Skeletal muscle satellite cell (primary cell): Measurements from ENCODE around the gene CBX6.

Source experiments
- H3K27me3 ChIP-seq: 2 replicates; pipeline ENCODE4 v1.7.0; 2013; ENCODE audit warnings: low read length; ENCODE audit not compliant: control insufficient read depth, insufficient read depth
- H3K36me3 ChIP-seq: 2 replicates; pipeline ENCODE4 v1.7.0; 2013; ENCODE audit warnings: mild to moderate bottlenecking, control low read depth, low read length; ENCODE audit not compliant: insufficient read depth
- H3K4me1 ChIP-seq: 2 replicates; pipeline ENCODE4 v1.7.0; 2013; ENCODE audit warnings: low read length; ENCODE audit not compliant: control insufficient read depth, insufficient read depth
- H3K4me2 ChIP-seq: 2 replicates; pipeline ENCODE4 v1.7.0; 2013; ENCODE audit warnings: mild to moderate bottlenecking, low read length
- H3K4me3 ChIP-seq: 2 replicates; pipeline ENCODE4 v1.7.0; 2013; ENCODE audit warnings: low read length
- H3K9ac ChIP-seq: 2 replicates; pipeline ENCODE4 v1.7.0; 2013; ENCODE audit warnings: mild to moderate bottlenecking, low read depth, low read length, moderate library complexity
- H3K9me3 ChIP-seq: replicated peaks from 2 replicates; pipeline ENCODE4 v1.7.0; 2013; ENCODE audit warnings: mild to moderate bottlenecking, control low read depth, low read length

The CBX6 gene

DNA sequence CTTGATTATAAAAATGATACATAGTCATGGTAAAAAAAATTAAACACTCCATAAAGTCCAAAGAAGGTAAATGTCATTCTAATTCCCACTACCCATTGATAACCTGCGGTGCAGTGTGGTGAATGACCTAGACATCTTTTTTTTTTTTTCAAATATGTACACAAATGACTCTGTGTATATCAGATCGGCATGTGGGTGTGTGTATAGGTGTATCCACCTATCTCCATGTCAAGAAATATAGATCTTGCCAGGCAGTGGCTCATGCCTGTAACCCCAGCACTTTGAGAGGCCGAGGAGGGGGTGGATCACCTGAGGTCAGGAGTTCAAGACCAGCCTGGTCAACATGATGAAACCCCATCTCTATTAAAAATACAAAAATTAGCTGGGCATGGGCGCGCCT lies 18.4 kb upstream of the CBX6 start:
- Histone ChIP-seq H3K4me3 (no peak overlapping the region), H3K4me2 (no peak overlapping the region), H3K9ac (no peak overlapping the region), H3K27me3 (peaks cover 62% of the 10 kb centered on the region), H3K9me3 (peaks cover 4% of the 10 kb centered on the region), H3K36me3 (no peaks in the 10 kb centered on the region), H3K4me1 (no peaks in the 10 kb centered on the region)

DNA sequence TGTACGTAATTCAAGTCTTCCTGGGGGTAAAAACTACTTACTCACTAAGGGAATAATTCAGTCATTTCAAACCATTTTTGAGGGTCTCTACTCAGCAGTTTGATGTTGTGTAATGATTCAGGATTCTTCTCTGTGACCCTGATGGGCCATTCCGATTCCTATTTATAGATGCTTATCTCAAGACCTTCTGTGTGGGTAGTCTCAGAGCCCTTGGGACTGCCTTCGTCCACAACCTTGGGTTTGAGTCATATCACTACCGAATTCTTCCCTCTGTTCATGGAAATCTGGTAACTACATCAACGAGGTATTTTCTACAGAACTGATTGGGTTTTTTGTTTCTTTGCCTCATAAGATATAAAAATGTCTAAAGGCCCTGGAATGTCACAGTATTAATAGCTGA lies 14.3 kb upstream of the CBX6 start:
- Histone ChIP-seq H3K4me2 (no peak overlapping the region), H3K4me3 (no peak overlapping the region), H3K36me3 (no peaks in the 10 kb centered on the region), H3K27me3 (peaks cover 50% of the 10 kb centered on the region), H3K4me1 (peaks cover 14% of the 10 kb centered on the region), H3K9me3 (peaks cover 4% of the 10 kb centered on the region), H3K9ac (no peak overlapping the region)

DNA sequence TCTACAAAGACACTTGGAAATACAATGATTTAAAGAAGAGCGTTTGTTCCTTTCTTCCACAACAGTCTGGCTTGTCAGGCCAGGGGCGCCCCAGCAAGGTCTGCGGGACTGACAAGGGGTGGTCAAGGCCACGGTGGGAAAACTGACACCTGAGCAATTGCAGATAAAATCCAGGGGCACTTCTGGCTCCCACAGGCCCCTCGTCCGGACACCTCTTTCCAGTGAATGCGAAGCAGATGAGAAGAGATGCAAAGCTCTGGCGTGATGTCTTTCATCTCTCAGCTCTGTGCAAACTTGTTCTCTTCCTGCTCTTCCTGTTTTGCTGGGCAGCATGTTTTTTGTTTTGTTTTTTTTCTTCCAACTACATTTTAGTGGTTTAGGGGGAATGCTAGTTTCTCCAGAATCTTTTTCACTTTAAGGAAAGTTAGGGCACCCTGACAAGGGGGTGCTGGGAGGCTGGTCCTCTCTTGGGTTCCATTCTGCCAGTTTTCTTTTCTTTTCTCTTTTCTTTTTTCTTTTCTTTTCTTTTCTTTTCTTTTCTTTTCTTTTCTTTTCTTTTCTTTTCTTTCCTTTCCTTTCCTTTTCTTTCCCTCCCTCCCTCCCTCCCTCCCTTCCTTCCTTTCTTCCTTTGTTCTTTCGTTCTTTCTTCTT lies 11.1 kb upstream of the CBX6 start:
- Histone ChIP-seq H3K9me3 (peaks cover 4% of the 10 kb centered on the region), H3K36me3 (no peaks in the 10 kb centered on the region), H3K4me2 (no peak overlapping the region), H3K9ac (no peak overlapping the region), H3K27me3 (peaks cover 55% of the 10 kb centered on the region), H3K4me1 (peaks cover 17% of the 10 kb centered on the region), H3K4me3 (no peak overlapping the region)

DNA sequence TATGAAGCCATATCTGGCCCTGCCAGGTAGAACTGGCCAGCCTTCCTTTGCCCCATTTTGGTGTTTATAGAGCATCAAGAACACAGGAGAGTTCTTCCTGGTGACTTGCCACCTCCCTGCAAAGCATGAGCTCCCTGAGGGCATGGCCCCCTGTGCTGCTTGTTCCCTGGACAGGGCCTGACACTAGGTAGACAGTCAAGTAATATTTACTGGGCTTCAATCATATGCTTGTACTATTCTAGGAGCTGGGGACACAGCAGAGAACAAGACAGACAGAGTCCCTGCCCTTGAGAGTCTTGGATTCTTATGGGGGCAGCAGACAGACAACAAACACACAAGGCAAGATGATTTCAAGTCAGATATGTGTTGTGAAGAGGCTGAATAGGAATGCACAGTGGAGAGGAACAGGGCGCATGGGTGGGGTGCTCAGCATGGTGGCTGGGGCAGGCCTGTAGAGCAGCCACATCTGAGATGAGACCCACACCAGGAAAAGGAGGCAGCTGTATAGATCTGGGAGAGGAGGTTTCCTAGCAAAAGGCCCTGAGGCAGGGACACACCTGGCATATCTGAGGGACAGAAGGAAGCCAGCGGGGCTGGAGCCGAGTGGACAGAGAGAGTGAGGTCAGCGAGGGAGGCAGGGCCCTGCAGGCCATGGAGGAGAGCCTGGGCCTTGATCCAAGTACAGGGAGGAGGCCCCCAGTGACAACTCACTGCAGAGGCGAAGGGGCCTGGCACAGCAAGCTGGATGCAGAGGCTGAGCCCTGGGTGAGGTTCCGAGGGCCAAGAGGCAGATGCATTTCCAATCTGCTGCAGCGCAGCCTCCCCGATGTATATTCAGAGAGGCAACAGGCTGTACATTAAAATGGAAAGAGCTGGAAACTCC lies 10.2 kb upstream of the CBX6 start:
- Histone ChIP-seq H3K4me3 (no peak overlapping the region), H3K9ac (no peak overlapping the region), H3K27me3 (peaks cover 51% of the 10 kb centered on the region), H3K9me3 (no peaks in the 10 kb centered on the region), H3K4me1 (peaks cover 17% of the 10 kb centered on the region), H3K36me3 (no peaks in the 10 kb centered on the region), H3K4me2 (peak overlapping the region; percentile 17)

DNA sequence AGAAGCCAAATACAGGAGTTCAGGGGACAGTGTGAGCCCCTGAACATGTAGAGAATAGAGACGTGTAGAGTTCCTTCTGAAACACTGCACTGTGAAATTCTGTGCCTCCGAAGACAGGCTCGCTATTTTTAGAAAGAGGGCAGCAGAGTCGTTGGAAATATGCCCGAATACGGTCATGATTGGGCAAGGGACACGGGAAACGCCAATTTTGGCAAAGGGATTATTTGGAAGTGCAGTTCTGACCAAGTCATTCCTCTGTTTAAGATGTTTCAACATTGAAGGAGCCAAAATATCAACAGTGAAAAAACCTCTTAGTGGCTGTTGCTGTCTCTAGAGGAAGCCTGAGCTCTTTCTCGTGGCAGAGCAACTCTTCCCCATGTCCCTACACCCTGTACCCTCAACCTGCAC lies 9.5 kb upstream of the CBX6 start:
- no peak overlapping the region for H3K9ac ChIP-seq
- peak overlapping the region; percentile 17 for H3K4me2 ChIP-seq
- H3K4me3 ChIP-seq, result no peak overlapping the region
- peaks cover 17% of the 10 kb centered on the region for H3K4me1 ChIP-seq
- peaks cover 51% of the 10 kb centered on the region for H3K27me3 ChIP-seq
- H3K9me3 ChIP-seq, result no peaks in the 10 kb centered on the region
- H3K36me3 ChIP-seq, result no peaks in the 10 kb centered on the region

DNA sequence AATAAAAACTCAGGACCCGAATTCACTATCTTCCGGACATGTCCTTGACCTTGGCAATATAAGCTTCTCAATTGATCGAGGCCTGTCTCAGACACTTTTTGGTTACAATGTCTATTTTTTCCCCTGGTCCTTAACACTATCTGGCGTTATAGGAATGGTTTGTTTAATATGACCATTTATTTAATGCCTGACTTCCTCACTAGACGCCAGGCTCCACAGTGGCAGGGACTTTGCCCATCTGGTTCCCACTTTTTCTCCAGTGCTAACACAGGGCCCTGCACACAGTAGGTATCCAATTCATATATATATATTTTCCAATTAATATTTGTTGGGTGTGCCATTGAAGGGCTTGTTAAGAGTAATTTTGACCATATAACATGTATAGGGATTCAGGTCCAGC lies 7.9 kb upstream of the CBX6 start:
- Histone ChIP-seq H3K27me3 (peaks cover 56% of the 10 kb centered on the region), H3K4me2 (no peak overlapping the region), H3K36me3 (no peaks in the 10 kb centered on the region), H3K9me3 (no peaks in the 10 kb centered on the region), H3K9ac (no peak overlapping the region), H3K4me3 (no peak overlapping the region), H3K4me1 (peaks cover 17% of the 10 kb centered on the region)

DNA sequence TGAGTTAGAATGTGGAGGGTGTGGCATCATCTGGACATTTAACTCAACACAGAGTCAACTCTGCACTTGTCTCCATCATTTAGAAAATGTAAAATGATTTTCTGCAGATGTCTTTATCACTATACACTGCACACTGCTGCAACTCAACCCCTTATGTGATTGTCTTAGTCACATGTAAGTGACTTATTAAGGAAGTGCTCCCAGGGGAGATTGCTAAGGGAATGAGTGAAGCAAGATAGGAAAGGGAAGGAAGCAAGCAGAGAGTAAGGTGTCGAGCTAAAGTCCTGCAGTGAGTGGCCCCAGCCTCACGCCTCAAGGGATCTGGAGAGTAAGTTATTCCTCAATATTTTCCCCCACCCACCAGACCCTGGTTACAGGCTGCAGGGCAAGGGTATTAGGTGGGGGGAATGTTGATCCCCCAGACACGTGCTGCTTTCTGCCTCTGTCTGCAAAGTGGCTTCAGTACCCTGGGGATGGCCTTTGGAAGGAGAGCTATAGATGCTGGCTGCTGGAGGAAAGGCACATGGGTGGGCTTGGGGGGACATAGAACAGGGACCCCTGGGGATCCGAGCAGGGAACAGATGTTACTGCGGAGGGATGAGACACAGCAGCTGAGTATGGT lies 7.2 kb upstream of the CBX6 start:
- no peaks in the 10 kb centered on the region for H3K9me3 ChIP-seq
- peaks cover 57% of the 10 kb centered on the region for H3K27me3 ChIP-seq
- H3K4me3 ChIP-seq, result no peak overlapping the region
- H3K9ac ChIP-seq, result no peak overlapping the region
- H3K36me3 ChIP-seq, result no peaks in the 10 kb centered on the region
- no peak overlapping the region for H3K4me2 ChIP-seq
- peaks cover 17% of the 10 kb centered on the region for H3K4me1 ChIP-seq

DNA sequence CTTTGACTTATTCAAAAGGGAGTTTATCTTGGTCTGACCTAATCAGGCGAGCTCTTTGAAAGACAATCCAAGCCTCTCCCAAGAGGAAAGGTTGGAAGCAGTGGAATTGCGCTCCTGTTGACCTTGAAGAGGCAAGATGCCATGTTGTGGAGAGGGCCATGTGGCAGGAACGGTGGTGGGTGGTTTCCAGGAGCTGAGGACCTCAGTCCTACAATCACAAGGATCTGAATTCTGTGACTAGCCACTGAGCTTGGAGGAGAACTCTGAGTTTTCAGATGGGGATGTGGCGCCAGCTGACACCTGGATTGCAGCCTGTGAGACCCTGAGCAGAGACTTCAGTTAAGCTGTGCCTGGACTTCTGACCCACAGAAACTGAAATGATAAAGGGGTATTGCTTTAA lies 6.0 kb upstream of the CBX6 start:
- H3K36me3 ChIP-seq, result no peaks in the 10 kb centered on the region
- H3K4me2 ChIP-seq, result no peak overlapping the region
- peaks cover 17% of the 10 kb centered on the region for H3K4me1 ChIP-seq
- no peaks in the 10 kb centered on the region for H3K9me3 ChIP-seq
- no peak overlapping the region for H3K9ac ChIP-seq
- no peak overlapping the region for H3K4me3 ChIP-seq
- peaks cover 64% of the 10 kb centered on the region for H3K27me3 ChIP-seq

DNA sequence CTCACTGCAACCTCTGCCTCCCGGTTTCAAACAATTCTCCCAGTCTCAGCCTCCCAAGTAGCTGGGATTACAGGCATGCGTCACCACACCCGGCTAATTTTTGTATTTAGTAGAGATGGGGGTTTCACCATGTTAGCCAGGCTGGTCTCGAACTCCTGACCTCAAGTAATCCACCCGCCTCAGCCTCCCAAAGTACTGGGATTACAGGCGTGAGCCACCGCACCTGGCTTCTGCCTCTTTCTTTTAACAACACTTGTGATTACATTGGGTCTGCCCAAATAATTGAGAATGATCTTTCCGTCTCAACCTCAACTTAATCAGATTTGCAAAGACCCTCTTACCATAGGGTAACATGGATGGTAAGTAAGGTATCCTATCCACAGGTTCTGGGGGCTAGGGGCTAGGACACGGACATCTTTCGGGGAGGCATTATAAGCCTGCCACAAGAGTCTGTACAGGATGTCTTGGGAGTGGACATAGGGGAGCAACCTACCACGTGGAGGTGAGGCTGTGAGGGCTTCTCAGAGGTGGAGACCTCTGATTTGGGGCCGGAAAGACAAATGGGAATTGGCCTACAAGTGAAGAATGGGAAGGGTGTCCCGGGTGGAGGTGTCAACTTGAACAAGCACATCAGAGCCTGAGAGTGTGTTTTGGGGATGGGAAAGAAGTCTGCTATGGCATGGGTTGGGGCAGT lies 2.7 kb upstream of the CBX6 start:
- H3K4me2 ChIP-seq, result no peak overlapping the region
- peaks cover 4% of the 10 kb centered on the region for H3K36me3 ChIP-seq
- peaks cover 8% of the 10 kb centered on the region for H3K4me1 ChIP-seq
- no peak overlapping the region for H3K9ac ChIP-seq
- H3K9me3 ChIP-seq, result no peaks in the 10 kb centered on the region
- H3K27me3 ChIP-seq, result peaks cover 43% of the 10 kb centered on the region
- H3K4me3 ChIP-seq, result no peak overlapping the region

DNA sequence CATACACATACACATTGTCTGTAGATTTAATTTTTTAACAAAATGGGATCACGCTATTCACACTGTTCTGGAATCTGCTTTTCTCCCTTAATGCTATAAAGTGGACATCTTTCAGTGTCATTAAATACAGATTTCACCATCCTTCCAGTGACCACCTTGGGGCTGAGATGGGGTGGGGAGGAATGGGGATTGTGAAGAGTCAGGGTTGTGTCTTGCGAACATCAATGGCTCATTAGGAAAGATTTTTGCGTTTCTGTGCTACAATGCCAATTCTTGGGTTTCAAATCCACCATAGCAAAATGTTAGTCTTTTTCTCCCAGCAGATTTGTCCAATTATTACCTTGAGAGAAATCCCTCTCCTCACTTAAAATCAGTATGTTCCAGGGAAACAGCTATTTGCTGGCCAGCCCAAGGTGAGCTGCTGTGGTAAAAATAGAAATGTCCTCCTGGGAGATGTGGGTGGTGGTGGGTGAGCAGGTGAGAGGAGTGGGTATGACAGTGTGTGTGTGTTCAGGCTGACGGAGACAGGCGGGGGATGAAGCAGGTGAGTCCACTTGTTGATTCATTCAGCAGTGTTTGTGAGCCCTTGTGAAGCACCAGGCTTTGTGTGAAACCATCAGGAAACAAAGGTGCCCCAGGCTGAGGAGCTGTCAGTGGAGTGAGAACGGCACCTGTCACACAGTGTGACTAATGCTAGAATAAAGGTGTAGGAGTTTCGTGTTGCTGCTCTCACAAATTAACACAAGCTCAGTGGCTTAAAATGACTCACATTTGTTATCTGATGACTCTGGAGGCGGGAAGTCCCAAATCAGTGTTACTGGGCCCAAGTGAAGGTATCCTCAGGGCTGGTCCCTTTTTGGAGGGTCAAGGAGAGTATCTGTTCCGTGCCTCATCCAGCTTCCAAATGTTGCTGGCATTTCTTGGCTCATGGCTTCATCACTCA lies 1.7 kb upstream of the CBX6 start:
- Histone ChIP-seq H3K4me1 (peaks cover 8% of the 10 kb centered on the region), H3K4me3 (no peak overlapping the region)

More for the DNA sequence above, 1.7 kb upstream of the CBX6 start:
- H3K4me2 ChIP-seq, result peak overlapping the region; percentile 99
- H3K27me3 ChIP-seq, result peaks cover 34% of the 10 kb centered on the region
- H3K36me3 ChIP-seq, result peaks cover 7% of the 10 kb centered on the region
- H3K9ac ChIP-seq, result no peak overlapping the region
- no peaks in the 10 kb centered on the region for H3K9me3 ChIP-seq
